PC-9 (cell line): ENCODE results near the gene SLC45A2. TPM values are rescaled to one million over a fixed set of nuclear protein-coding genes. Genes with fewer than 3 reads are reported as not detected.
"Not testable (repeated sequence)": the region's sequence is repeated elsewhere in the genome, so short reads cannot be mapped to it uniquely, and the experiment has no call there.

Experiments used
- BruUV-seq: library from RNA; stranded (reverse); fragments of 400-500 nt; replicated peaks from 2 replicates; lab custom pipeline; 2021; lab: Mats Ljungman, UMichigan
- CTCF ChIA-PET: fragments of 300-600 bp; sonication (Branson Sonifier 250); formaldehyde crosslinking; loops from one replicate; lab custom pipeline; 2022; ENCODE audit warnings: antibody characterized with exemption; lab: Charles Lee
- POLR2A ChIA-PET: fragments of 300-600 bp; sonication (Branson Sonifier 250); formaldehyde crosslinking; loops from one replicate; lab custom pipeline; 2022; ENCODE audit warnings: antibody characterized with exemption; ENCODE audit not compliant: unreplicated experiment; lab: Charles Lee
- DNase-seq, 2 experiments: peaks; one replicate each; pipeline versions ENCODE4 v3.0.0 to v3.0.0-alpha.2; 2015 to 2022; ENCODE audit warnings: mixed read lengths in 1 of 2
- H2AFZ ChIP-seq: fragments of 200-600 bp; sonication (generic); 2 replicates; pipeline ENCODE4 v1.8.1; 2017; ENCODE audit warnings: antibody characterized with exemption
- H3F3A ChIP-seq: fragments of 200-600 bp; sonication (generic); 2 replicates; pipeline ENCODE4 v1.8.1; 2017; ENCODE audit warnings: antibody characterized with exemption, mild to moderate bottlenecking, low read depth; ENCODE audit not compliant: insufficient read depth
- H3K27ac ChIP-seq: fragments of 200-600 bp; sonication (generic); 2 replicates; pipeline ENCODE4 v1.6.1; 2016; ENCODE audit warnings: mixed run types
- H3K27me3 ChIP-seq: fragments of 200-600 bp; sonication (generic); 2 replicates; pipeline ENCODE4 v1.6.1; 2016; ENCODE audit warnings: low read depth, mixed run types; ENCODE audit not compliant: insufficient read depth
- H3K36me3 ChIP-seq: fragments of 200-600 bp; sonication (generic); 2 replicates; pipeline ENCODE4 v1.6.1; 2016; ENCODE audit warnings: low read depth, mixed run types
- H3K4me1 ChIP-seq: fragments of 200-600 bp; sonication (generic); replicated peaks from 2 replicates; pipeline ENCODE4 v1.6.1; 2016; ENCODE audit warnings: mixed run types; ENCODE audit not compliant: insufficient read depth
- H3K4me2 ChIP-seq: fragments of 200-600 bp; sonication (generic); 2 replicates; pipeline ENCODE4 v1.6.1; 2017; ENCODE audit warnings: mixed run types
- H3K4me3 ChIP-seq: fragments of 200-600 bp; sonication (generic); 2 replicates; pipeline ENCODE4 v1.6.1; 2016; ENCODE audit warnings: mixed run types
- H3K79me2 ChIP-seq: fragments of 200-600 bp; sonication (generic); 2 replicates; pipeline ENCODE4 v1.6.1; 2017; ENCODE audit warnings: low read depth, mixed run types
- H3K9me2 ChIP-seq: fragments of 200-600 bp; sonication (generic); 2 replicates; pipeline ENCODE4 v1.8.1; 2017; ENCODE audit warnings: mild to moderate bottlenecking; ENCODE audit not compliant: insufficient read depth
- H3K9me3 ChIP-seq: fragments of 200-600 bp; sonication (generic); 2 replicates; pipeline ENCODE4 v1.8.1; 2016; ENCODE audit warnings: low read depth; ENCODE audit not compliant: insufficient read depth
- H4K20me1 ChIP-seq: fragments of 200-600 bp; sonication (generic); 2 replicates; pipeline ENCODE4 v1.8.1; 2017; ENCODE audit not compliant: insufficient read depth
- CTCF ChIP-seq: fragments of 200-600 bp; sonication (generic); conservative IDR thresholded peaks from 2 replicates; pipeline ENCODE4 v1.6.1; 2017; ENCODE audit warnings: mixed run types, antibody characterized with exemption, mild to moderate bottlenecking, moderate library complexity
- EZH2 ChIP-seq: fragments of 200-600 bp; sonication (generic); IDR thresholded peaks from 2 replicates; pipeline ENCODE4 v1.8.0; 2017; ENCODE audit warnings: antibody characterized with exemption, low read depth
- intact Hi-C: fragments of 100-400 bp; cut with micrococcal nuclease; formaldehyde crosslinking; loops from one replicate; pipeline ENCODE4 v1.10.0; 2022; ENCODE audit not compliant: unreplicated experiment
- total RNA-seq: library from RNA; stranded (reverse); gene quantifications from 2 replicates; pipeline ENCODE4 v1.2.3, GENCODE V29; 2021

SLC45A2 gene
- total RNA-seq, 1 experiment from 2014 or later, result 0.33 TPM

GRCh38 chr5:33957577-33958150, 26.8 kb downstream of the SLC45A2 start:
- H3K4me1 ChIP-seq, result no peaks in the 10 kb centered on the region
- TF ChIP-seq EZH2 (no peak), CTCF (no peak)
- H3K9me3 ChIP-seq, result no peaks in the 10 kb centered on the region
- H3K4me3 ChIP-seq, result no peak overlapping the region
- ChIA-PET CTCF (no interaction called here), POLR2A (no interaction called here)
- intact Hi-C loops, result no loop called here
- no peaks in the 10 kb centered on the region for H3F3A ChIP-seq
- no peak for DNase-seq
- H3K9me2 ChIP-seq, result peaks cover 4% of the 10 kb centered on the region; the same call in 1 of the 2 replicates
- no peaks in the 10 kb centered on the region for H4K20me1 ChIP-seq
- no peaks in the 10 kb centered on the region for H3K79me2 ChIP-seq
- no TSS peak for BruUV-seq
- H3K27me3 ChIP-seq, result no peaks in the 10 kb centered on the region
- H3K4me2 ChIP-seq, result no peak overlapping the region
- no peaks in the 10 kb centered on the region for H3K36me3 ChIP-seq
- H2AFZ ChIP-seq, result no peak overlapping the region
- no peak overlapping the region for H3K27ac ChIP-seq

- ChIA-PET CTCF (interaction anchor here (0.6 kb wide), 1 partner anchor 280 kb away, joined by 6 read pairs; no protein-coding TSS in a partner anchor), POLR2A (interaction anchor here (0.6 kb wide), 1 partner anchor 365 kb away, joined by 19 read pairs; no protein-coding TSS in a partner anchor)
- BruUV-seq, H3K36me3 ChIP-seq, H3F3A ChIP-seq, H3K27ac ChIP-seq, H2AFZ ChIP-seq, H3K9me2 ChIP-seq, H3K9me3 ChIP-seq, DNase-seq, intact Hi-C loops, H3K4me3 ChIP-seq, H3K4me1 ChIP-seq, H4K20me1 ChIP-seq, H3K79me2 ChIP-seq, H3K27me3 ChIP-seq, H3K4me2 ChIP-seq: not testable (repeated sequence)
These were observed 32.3 kb downstream of the SLC45A2 start for GRCh38 chr5:33952175-33952574.

- Histone ChIP-seq H3K4me3 (no peak overlapping the region), H2AFZ (no peak overlapping the region), H3K27me3 (no peaks in the 10 kb centered on the region), H3K4me1 (no peaks in the 10 kb centered on the region; the same call in 1 of the 2 replicates), H3F3A (no peaks in the 10 kb centered on the region), H4K20me1 (no peaks in the 10 kb centered on the region), H3K27ac (no peak overlapping the region), H3K79me2 (no peaks in the 10 kb centered on the region), H3K9me3 (no peaks in the 10 kb centered on the region), H3K4me2 (no peak overlapping the region), H3K9me2 (no peaks in the 10 kb centered on the region), H3K36me3 (no peaks in the 10 kb centered on the region)
- BruUV-seq, result no TSS peak
- TF ChIP-seq EZH2 (no peak), CTCF (no peak)
- intact Hi-C loops, result no loop called here
- DNase-seq, result no peak
- ChIA-PET POLR2A (no interaction called here), CTCF (no interaction called here)
These were observed 39.9 kb downstream of the SLC45A2 start for GRCh38 chr5:33944543-33945132.
